ENCODE results near the gene RIPK1.
A peak's percentile ranks its signal among the peaks of the same experiment; 100 is the strongest.

GRCh38 chr6:3157131-3157933 is 89.0 kb downstream of the RIPK1 start, which contains the start of gene TUBB2A:
- TF ChIP-seq POLR2A (IDR thresholded peaks at IDR 0.05) (peak; percentile 91), EP300 (IDR thresholded peaks at IDR 0.05; ENCODE audit: low read depth) (peak; percentile 76), CTCF (IDR thresholded peaks at IDR 0.05) (peak in 4 of 5 experiments; percentile 43 to 74 (median 60))
